Heart left ventricle (tissue), 13 donors: ENCODE measurements around the gene GTF3C5.

ENCODE experiments used
- CTCF ChIP-seq, 12 donors: fragments of 200-600 bp; sonication (generic) in 4 of 12; IDR thresholded peaks; one replicate each; pipeline versions ENCODE4 v1.5.0 to v1.8.0; 2018 to 2022; ENCODE audit warnings: antibody characterized with exemption in 12 of 12, mild to moderate bottlenecking in 5 of 12
- POLR2A ChIP-seq, 2 donors: fragments of 450-650 bp; IDR thresholded peaks; one replicate each; pipeline ENCODE4 v1.6.1; 2017; ENCODE audit warnings: antibody characterized with exemption in 2 of 2, mild to moderate bottlenecking in 2 of 2, moderate library complexity in 2 of 2
- donor health status: ischemic (EF 13 %, LVEDD 7.1; RV severe dilation, severe dysfunction).
- donor health status: DM: no; HTN: yes; CAD: no.
- donor health status: DM: no; HTN: no; CAD: no.
- donor health status: ischemic (EF 25% LVEDD 6.9; RV normal size, moderate dysfunction).
- donor health status: ischemic (EF 25% LVEDD 5.7; RV mildly dilated, moderate dysfunction).
- donor health status: ischemic (EF 35%, LVEDD 5.7; RV mildly dilated, moderate dysfunction).
- donor health status: nonischemic (EF 11% LVEDD 7.7; RV severe dilation, severe dysfunction).
- donor health status: DM: yes; HTN: yes; CAD: no.
- donor health status: PGD.
- donor health status: ischemic (EF 29% LVEDD 5.4; RV normal size, mild dysfunction).
- donor health status: nonischemic (EF 23%, LVEDD 6.1; RV moderate dilation, normal function).

- TF ChIP-seq CTCF (IDR thresholded peaks at IDR 0.05) (no peak), POLR2A (IDR thresholded peaks at IDR 0.05) (no peak)
Observed at GRCh38 chr9:133005957-133006356, 24.8 kb upstream of the GTF3C5 start.
